H9 (cell line): ENCODE data around the gene WDR5. TPM values are rescaled to one million over a fixed set of nuclear protein-coding genes. Genes with fewer than 3 reads are reported as not detected.

Experiments
- DNase-seq: peaks from one replicate; pipeline ENCODE4 v3.0.0-alpha.2; 2017
- H2AFZ ChIP-seq: one replicate; pipeline ENCODE4 v1.6.1; 2013; ENCODE audit warnings: mild to moderate bottlenecking, low read length, control low read depth, moderate library complexity
- H2AK5ac ChIP-seq: 2 replicates; pipeline ENCODE4 v1.6.1; 2013; ENCODE audit warnings: low read length, control low read depth, mixed read lengths; ENCODE audit not compliant: insufficient read length
- H2BK120ac ChIP-seq: one replicate; pipeline ENCODE4 v1.6.1; 2013; ENCODE audit warnings: low read depth, mild to moderate bottlenecking, low read length, control low read depth, inconsistent platforms; ENCODE audit not compliant: poor library complexity, severe bottlenecking
- H2BK12ac ChIP-seq: 2 replicates; pipeline ENCODE4 v1.6.1; 2013; ENCODE audit warnings: low read length, control low read depth, mixed read lengths, low read depth; ENCODE audit not compliant: insufficient read length
- H2BK15ac ChIP-seq: 2 replicates; pipeline ENCODE4 v1.6.1; 2013; ENCODE audit warnings: low read depth, low read length, control low read depth
- H2BK20ac ChIP-seq: one replicate; pipeline ENCODE4 v1.6.1; 2013; ENCODE audit warnings: low read depth, mild to moderate bottlenecking, low read length, control low read depth, inconsistent platforms; ENCODE audit not compliant: poor library complexity, severe bottlenecking
- H2BK5ac ChIP-seq: 2 replicates; pipeline ENCODE4 v1.6.1; 2013; ENCODE audit warnings: low read length, control low read depth, mixed read lengths; ENCODE audit not compliant: insufficient read length
- H3K14ac ChIP-seq: 2 replicates; pipeline ENCODE4 v1.6.1; 2013; ENCODE audit warnings: low read length, control low read depth; ENCODE audit not compliant: insufficient read depth
- H3K18ac ChIP-seq: 2 replicates; pipeline ENCODE4 v1.6.1; 2013; ENCODE audit warnings: low read depth, mild to moderate bottlenecking, mixed read lengths, low read length, control low read depth; ENCODE audit not compliant: insufficient read length
- H3K23ac ChIP-seq: 2 replicates; pipeline ENCODE4 v1.6.1; 2013; ENCODE audit warnings: low read length, control low read depth, mixed read lengths, low read depth; ENCODE audit not compliant: insufficient read length
- H3K23me2 ChIP-seq: 2 replicates; pipeline ENCODE4 v1.6.1; 2013; ENCODE audit warnings: low read depth, mild to moderate bottlenecking, mixed read lengths, low read length, control low read depth; ENCODE audit not compliant: insufficient read length, poor library complexity, severe bottlenecking
- H3K27ac ChIP-seq: 2 replicates; pipeline ENCODE4 v1.5.1; 2013; ENCODE audit warnings: low read length, control low read depth, mixed read lengths, low read depth; ENCODE audit not compliant: insufficient read length
- H3K27me3 ChIP-seq: 2 replicates; pipeline ENCODE4 v1.6.1; 2013; ENCODE audit warnings: low read length, control low read depth, inconsistent platforms; ENCODE audit not compliant: insufficient read depth
- H3K4ac ChIP-seq: 2 replicates; pipeline ENCODE4 v1.6.1; 2013; ENCODE audit warnings: low read depth, mild to moderate bottlenecking, control low read depth, inconsistent platforms, low read length, moderate library complexity
- H3K4me1 ChIP-seq: 2 replicates; pipeline ENCODE4 v1.6.1; 2013; ENCODE audit warnings: low read length, control low read depth, inconsistent platforms; ENCODE audit not compliant: insufficient read depth
- H3K4me2 ChIP-seq: 2 replicates; pipeline ENCODE4 v1.6.1; 2013; ENCODE audit warnings: low read length, control low read depth, mixed read lengths; ENCODE audit not compliant: insufficient read length, insufficient read depth
- H3K56ac ChIP-seq: 2 replicates; pipeline ENCODE4 v1.6.1; 2013; ENCODE audit warnings: low read depth, mild to moderate bottlenecking, mixed read lengths, low read length, control low read depth; ENCODE audit not compliant: insufficient read length
- H3K79me1 ChIP-seq: 2 replicates; pipeline ENCODE4 v1.6.1; 2013; ENCODE audit warnings: low read depth, mild to moderate bottlenecking, moderate library complexity, low read length, control low read depth, inconsistent platforms; ENCODE audit not compliant: insufficient read depth, poor library complexity, severe bottlenecking
- H3K79me2 ChIP-seq: 2 replicates; pipeline ENCODE4 v1.6.1; 2013; ENCODE audit warnings: low read length, control low read depth, inconsistent platforms; ENCODE audit not compliant: insufficient read depth
- H3K9ac ChIP-seq: 2 replicates; pipeline ENCODE4 v1.6.1; 2013; ENCODE audit warnings: low read length, control low read depth, mixed read lengths; ENCODE audit not compliant: insufficient read length; ENCODE audit errors: extremely low read depth
- H3K9me3 ChIP-seq: one replicate; pipeline ENCODE4 v1.6.1; 2013; ENCODE audit warnings: low read depth, low read length, inconsistent platforms; ENCODE audit not compliant: control insufficient read depth
- H3T11ph ChIP-seq: one replicate; pipeline ENCODE4 v1.6.1; 2013; ENCODE audit warnings: mild to moderate bottlenecking, low read length, control low read depth, inconsistent platforms
- H4K20me1 ChIP-seq: one replicate; pipeline ENCODE4 v1.6.1; 2013; ENCODE audit not compliant: control insufficient read depth, insufficient read length, insufficient read depth
- H4K5ac ChIP-seq: 2 replicates; pipeline ENCODE4 v1.6.1; 2013; ENCODE audit warnings: low read depth, mild to moderate bottlenecking, mixed read lengths, low read length, control low read depth; ENCODE audit not compliant: insufficient read length
- H4K8ac ChIP-seq: replicated peaks from 2 replicates; pipeline ENCODE4 v1.6.1; 2013; ENCODE audit warnings: low read length, control low read depth, mixed read lengths, low read depth; ENCODE audit not compliant: insufficient read length
- H4K91ac ChIP-seq: 2 replicates; pipeline ENCODE4 v1.6.1; 2013; ENCODE audit warnings: low read depth, mild to moderate bottlenecking, moderate library complexity, mixed read lengths, low read length, control low read depth; ENCODE audit not compliant: insufficient read length
- H3K27ac Mint-ChIP-seq, 3 experiments: 2 replicates in 2 of 3; 3 replicates in 1 of 3; pipeline ENCODE4 v1.8.0; 2020 to 2021; ENCODE audit warnings: mixed read lengths in 3 of 3, mild to moderate bottlenecking in 1 of 3, moderate library complexity in 1 of 3
- H3K27me3 Mint-ChIP-seq: 2 replicates; pipeline ENCODE4 v1.8.0; 2021; ENCODE audit warnings: low read depth, mild to moderate bottlenecking, moderate library complexity, mixed read lengths
- H3K36me3 Mint-ChIP-seq, 3 experiments: 2 replicates in 2 of 3; 3 replicates in 1 of 3; pipeline ENCODE4 v1.8.0; 2020 to 2021; ENCODE audit warnings: low read depth in 3 of 3, mixed read lengths in 3 of 3; ENCODE audit not compliant: insufficient read depth in 1 of 3
- H3K4me1 Mint-ChIP-seq, 2 experiments: 2 replicates each; pipeline ENCODE4 v1.8.0; 2020; ENCODE audit warnings: mixed read lengths in 2 of 2
- H3K4me3 Mint-ChIP-seq, 2 experiments: 2 replicates in 1 of 2; 3 replicates in 1 of 2; pipeline ENCODE4 v1.8.0; 2020 to 2021; ENCODE audit warnings: mild to moderate bottlenecking in 2 of 2, mixed read lengths in 2 of 2, moderate library complexity in 1 of 2
- H3K9me3 Mint-ChIP-seq, 2 experiments: 2 replicates in 1 of 2; 3 replicates in 1 of 2; pipeline ENCODE4 v1.8.0; 2020; ENCODE audit warnings: mild to moderate bottlenecking in 2 of 2, mixed read lengths in 2 of 2, moderate library complexity in 1 of 2
- CTCF ChIP-seq: fragments of 200-600 bp; sonication (generic); conservative IDR thresholded peaks from 3 replicates; pipeline ENCODE4 v1.8.0; 2021; ENCODE audit warnings: antibody characterized with exemption, mild to moderate bottlenecking
- WGBS: extraction: QIAGEN DNeasy Blood & Tissue Kit; methylation state at CpG from one replicate; pipeline ENCODE4 v1.1.7; 2013; ENCODE audit warnings: missing lambda C conversion rate, low lambda C conversion rate, mixed read lengths; ENCODE audit not compliant: insufficient read length; ENCODE audit errors: extremely low coverage; 5-methylcytosine and 5-hydroxymethylcytosine counted together
- total RNA-seq: library from RNA; stranded (reverse); gene quantifications from 2 replicates; pipeline ENCODE4 v1.2.1, GENCODE V29; 2021

WDR5 gene
- total RNA-seq, 1 experiment from 2014 or later, result 72.3 TPM

- no peak overlapping the region for H2BK5ac ChIP-seq
- H4K20me1 ChIP-seq, result no peaks in the 10 kb centered on the region
- no peak overlapping the region for H2AK5ac ChIP-seq
- Mint-ChIP-seq H3K27ac (peak overlapping the region; percentile 38 to 96 (median 77)), H3K4me3 (peak overlapping the region in 1 of 2 experiments; percentile 50; a peak in 1 of 5 replicates), H3K36me3 (no peaks in the 10 kb centered on the region), H3K9me3 (no peaks in the 10 kb centered on the region), H3K27me3 (no peaks in the 10 kb centered on the region; the same call in none of the 2 replicates), H3K4me1 (peaks cover 31 to 39% of the 10 kb centered on the region in 2 experiments)
- no peak overlapping the region for H3K56ac ChIP-seq
- no peak overlapping the region for H3K4ac ChIP-seq
- H3T11ph ChIP-seq, result no peak overlapping the region
- H3K4me2 ChIP-seq, result no peak overlapping the region
- H3K18ac ChIP-seq, result no peak overlapping the region
- H4K8ac ChIP-seq, result no peak overlapping the region
- peaks cover 7% of the 10 kb centered on the region; the same call in 1 of the 2 replicates for H3K4me1 ChIP-seq
- no peak overlapping the region for H3K9ac ChIP-seq
- H2BK15ac ChIP-seq, result no peak overlapping the region
- H2BK20ac ChIP-seq, result no peak overlapping the region
- H3K9me3 ChIP-seq, result no peaks in the 10 kb centered on the region
- H2AFZ ChIP-seq, result no peak overlapping the region
- H4K5ac ChIP-seq, result no peak overlapping the region
- no peak overlapping the region for H3K23ac ChIP-seq
- H3K79me1 ChIP-seq, result no peaks in the 10 kb centered on the region
- no peak overlapping the region for H3K27ac ChIP-seq
- H3K14ac ChIP-seq, result peak overlapping the region; percentile 55; the same call in 1 of the 2 replicates
- no peaks in the 10 kb centered on the region for H3K27me3 ChIP-seq
- no peak overlapping the region for H2BK120ac ChIP-seq
- no CpG with 5 or more reads among the region's 23 CpGs for WGBS
- TF ChIP-seq CTCF, result no peak
- H3K79me2 ChIP-seq, result no peaks in the 10 kb centered on the region
- no peak overlapping the region for H4K91ac ChIP-seq
- peak; percentile 87 for DNase-seq
- H3K23me2 ChIP-seq, result peaks cover 4% of the 10 kb centered on the region
- no peak overlapping the region for H2BK12ac ChIP-seq
These were observed 5.1 kb upstream of the WDR5 start for GRCh38 chr9:134130503-134131375.
